Liver (tissue), 2 donors: ENCODE data around the gene GDPD5.

ENCODE experiments used
- FOXA1 ChIP-seq: IDR thresholded peaks from 2 replicates; pipeline ENCODE4 v1.6.1; 2016; ENCODE audit warnings: antibody characterized with exemption
- JUND ChIP-seq, 2 donors: IDR thresholded peaks; 2 replicates each; pipeline ENCODE4 v1.6.1; 2016; ENCODE audit warnings: antibody characterized with exemption in 2 of 2
- RXRA ChIP-seq, 2 donors: IDR thresholded peaks; 2 replicates each; pipeline ENCODE4 v1.6.1; 2017 to 2018; ENCODE audit warnings: antibody characterized with exemption in 2 of 2, mild to moderate bottlenecking in 1 of 2
- donor health status: healthy.

DNA sequence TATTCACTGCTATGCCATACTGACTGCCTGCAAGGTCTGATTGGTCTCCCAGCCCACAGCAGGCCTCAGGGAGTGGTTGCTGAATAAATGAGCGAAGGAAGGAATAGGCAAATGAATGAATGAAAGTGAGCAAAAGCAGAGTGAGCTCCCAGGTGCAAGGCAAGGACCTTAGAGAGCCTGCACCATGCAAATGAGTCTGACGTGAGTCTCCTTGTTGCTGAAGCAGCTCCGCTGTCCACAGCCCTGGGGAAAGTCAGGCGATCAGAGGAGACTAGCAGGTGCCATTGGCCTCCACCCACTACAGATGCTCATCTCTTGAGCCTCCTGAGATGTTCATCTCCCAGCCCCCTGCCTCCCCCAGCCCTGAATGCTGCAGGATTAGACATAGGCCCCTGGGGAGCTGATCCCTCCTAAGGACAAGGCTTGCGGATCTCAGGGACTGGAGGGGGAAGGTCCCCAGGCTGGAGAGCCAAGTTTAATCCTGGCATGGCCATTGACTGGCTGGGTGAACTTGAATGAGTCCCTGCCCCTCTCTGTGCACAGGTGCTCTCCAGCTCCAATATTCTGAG, 22.1 kb downstream of the GDPD5 start:
- no peak for TF ChIP-seq FOXA1
- no peak for TF ChIP-seq RXRA (IDR thresholded peaks at IDR 0.05)
- no peak for TF ChIP-seq JUND (IDR thresholded peaks at IDR 0.05)
